GM18517 (cell line): ENCODE measurements around the gene ROBO4.
A peak's percentile ranks its signal among the peaks of the same experiment; 100 is the strongest.

Experiments used
- ATAC-seq: cut with Tn5 transposase; IDR thresholded peaks from one replicate; pipeline ENCODE4 v1.9.1; 2021; ENCODE audit warnings: mild to moderate bottlenecking, moderate library complexity; ENCODE audit not compliant: unreplicated experiment

ROBO4 gene

GRCh38 chr11:124897674-124898262, at the start of gene ROBO4:
TSS of gene ROBO4 (minus strand) at chr11:124897865. CDS start at chr11:124897795, 70 bp downstream.
- ATAC-seq: no peak

DNA sequence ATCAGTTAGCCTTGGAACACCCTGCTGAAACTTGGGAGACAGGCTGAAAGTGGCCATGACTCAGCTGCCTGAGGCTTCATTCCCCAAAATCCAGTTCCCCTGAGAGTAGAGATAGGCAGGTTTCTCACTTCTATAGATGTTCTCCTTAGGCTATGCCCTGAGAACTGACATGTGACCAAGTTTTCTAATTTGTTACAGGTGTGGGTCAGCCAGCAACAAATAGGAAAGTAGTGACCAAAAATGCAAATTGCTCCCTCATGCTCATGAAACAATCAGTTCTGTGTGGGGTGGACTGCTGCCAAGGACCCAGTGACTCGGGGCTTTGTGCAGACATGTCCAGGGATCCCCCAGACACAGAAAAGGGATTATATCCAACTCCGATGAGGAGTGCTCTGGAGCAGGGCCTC, 49.1 kb upstream of the ROBO4 start:
- ATAC-seq: no peak

DNA sequence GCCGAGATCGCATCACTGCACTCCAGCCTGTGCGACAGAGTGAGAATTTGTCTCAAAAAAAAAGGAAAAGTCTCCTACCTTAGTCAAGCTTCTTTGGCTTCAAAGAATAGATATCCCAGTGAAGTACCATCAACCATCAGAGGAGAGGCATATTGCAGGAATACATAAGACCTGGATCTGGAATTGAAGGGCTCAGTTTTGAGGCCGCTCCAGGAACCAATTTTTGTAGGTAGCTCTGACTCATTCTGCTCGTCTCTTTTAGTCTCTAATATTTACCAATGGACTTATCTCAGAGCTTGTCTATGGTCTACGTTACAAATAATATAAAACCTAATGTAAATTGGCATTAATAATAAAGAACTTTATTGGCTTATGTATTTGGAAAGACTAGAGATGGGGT, 48.2 kb upstream of the ROBO4 start:
- no peak for ATAC-seq

DNA sequence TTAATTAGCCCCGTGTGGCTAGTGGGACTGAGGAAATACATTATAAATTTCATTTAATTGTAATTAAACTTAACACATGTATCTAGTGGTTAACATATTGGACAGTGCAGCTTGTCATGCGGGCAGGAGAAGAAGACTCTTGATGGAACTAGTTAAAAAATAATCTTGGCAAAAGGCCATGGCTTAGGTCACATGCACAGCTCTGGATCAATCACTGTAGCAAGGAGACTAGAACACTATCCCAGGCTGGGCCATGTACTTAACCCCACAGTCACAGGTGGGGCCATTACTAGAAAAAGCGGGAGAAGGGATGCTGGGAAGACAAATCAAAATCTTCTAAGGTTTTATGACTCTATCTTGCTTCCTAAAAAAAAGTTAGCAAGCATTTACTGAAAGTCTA, 46.9 kb upstream of the ROBO4 start:
- no peak for ATAC-seq

DNA sequence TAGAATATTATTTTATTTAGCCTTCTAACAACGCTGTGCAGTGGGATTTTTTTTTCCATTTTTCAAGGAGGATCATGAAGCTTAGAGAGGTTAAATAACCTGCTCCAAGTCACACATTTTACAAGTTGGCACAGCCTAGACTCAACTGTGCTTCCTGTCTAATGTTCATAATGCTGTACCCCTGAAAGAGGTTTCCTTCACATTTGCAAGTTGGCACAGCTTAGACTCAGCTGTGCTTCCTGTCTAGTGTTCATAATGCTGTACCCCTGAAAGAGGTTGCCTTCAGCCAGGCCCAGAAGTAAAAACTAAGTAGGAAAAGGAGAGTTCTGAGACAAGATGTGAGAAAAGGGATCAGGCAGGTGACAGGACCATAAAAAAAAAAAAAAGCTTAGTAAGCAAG, 46.1 kb upstream of the ROBO4 start:
- ATAC-seq: no peak

- no peak for ATAC-seq
Observed at GRCh38 chr11:124943254-124943616, 45.6 kb upstream of the ROBO4 start.

DNA sequence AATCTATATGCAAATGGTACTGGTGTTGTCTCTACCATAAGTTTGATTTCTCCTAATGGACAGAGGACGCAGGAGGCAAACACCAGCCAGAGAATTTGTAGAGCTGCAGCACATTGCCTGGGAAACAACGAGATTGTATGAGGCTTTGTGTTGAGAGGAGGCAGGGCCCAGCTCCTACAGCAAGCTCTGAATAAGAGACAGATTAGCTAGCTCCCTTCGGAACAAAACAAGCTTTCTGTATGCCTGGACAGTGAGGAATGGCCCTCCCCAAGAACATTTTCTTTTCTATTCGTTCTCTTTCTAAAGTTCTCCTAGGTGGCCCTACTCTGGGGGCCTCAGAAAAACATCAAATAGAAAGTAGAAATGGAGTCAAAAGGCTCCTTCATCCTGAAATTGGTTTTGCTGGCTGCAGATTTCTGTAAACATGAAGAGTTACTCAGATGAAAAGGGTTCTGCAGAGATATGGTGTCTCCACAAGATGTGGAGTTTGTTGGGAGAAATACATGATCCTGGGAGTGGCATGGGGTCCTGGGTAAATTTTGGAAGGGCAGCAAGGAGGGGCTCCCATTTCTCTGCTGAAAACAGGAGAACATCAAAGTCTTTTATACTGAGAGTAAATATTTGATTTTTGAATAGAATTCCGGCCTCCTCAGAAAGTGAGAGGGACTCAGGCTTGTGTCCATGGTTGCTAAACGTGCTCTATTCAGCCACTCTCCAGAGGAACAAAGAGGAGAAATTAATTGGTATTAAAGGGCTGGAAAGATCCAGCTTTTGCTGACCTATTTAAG, 45.0 kb upstream of the ROBO4 start:
- ATAC-seq: no peak

GRCh38 chr11:124941703-124942102, 44.0 kb upstream of the ROBO4 start:
- ATAC-seq: no peak

DNA sequence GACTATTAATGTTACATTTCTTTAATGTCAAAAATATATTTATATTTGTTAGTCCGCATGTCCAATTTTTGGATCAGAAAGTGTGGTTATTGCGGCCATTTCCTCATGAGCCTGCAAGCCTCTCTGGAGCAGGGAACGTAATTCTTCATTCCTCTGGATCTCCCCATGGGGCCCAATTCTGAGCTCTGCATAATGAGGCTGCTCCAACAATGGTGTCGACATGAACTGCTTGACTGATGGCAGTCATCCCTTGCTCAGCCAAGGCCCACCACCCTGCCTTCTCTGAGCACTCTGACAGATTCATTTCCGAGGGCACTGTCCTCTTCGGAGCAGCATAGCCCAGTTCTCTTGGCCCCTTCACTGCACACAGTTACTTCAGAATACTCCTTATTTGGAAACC, 41.3 kb upstream of the ROBO4 start:
- no peak for ATAC-seq

DNA sequence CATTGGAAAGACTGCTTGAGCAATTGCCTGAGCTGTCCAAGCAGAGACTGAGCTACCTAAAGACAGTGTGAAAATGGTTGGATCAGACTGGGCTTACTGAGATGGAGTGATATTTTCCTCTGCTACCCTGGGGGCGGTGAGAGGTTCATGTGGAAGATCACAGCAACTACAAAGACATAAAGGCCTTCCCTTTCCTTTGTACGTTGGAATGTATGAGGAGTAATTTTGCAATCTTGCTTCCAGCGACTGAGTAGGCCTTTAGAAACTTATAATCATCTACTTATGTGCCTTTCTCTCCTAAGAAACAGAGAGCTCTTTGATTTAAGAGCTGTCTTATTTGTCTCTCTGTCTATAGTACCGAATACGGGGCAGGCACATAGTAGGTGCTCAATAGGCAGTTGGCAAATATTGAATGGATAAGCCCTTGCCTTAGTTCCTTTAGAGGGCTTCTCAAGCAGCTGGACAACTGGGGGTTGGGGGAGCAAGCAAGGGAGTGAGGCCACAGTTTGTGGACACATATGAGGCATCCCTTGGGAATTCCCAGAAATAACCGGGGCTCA, 40.6 kb upstream of the ROBO4 start:
- no peak for ATAC-seq

DNA sequence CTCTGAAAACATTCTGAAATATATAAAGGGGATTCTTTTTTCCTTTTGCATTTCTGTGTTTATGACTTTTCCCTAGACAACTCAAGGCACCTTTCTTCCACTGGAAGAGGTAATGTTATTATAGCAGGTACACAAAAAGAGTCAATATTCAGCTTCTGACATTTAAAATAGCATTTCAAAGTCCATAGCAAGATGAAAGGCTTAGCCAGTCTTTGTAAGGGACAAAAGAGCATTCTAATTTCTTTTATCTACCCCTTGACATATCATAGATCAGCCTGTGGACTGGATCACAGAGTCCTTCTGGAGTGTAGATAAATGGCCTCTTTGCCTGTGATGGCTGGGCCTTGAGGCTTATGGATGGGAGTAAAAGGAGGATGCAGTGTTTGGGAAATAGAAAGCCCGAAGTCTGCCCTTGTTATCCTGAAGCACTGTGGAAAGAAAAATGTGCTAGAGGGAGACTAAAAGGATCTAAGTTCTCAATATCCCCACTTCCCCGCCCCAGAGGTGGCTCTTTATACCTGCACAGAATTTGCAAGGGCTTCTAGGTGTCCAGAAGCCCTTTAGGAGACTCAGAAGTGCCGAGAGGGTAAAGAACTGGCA, 39.8 kb upstream of the ROBO4 start:
- ATAC-seq: no peak

- ATAC-seq: no peak
Observed at GRCh38 chr11:124935548-124936514, 38.2 kb upstream of the ROBO4 start, which contains the start of gene HEPACAM. TSS of gene HEPACAM (minus strand) at chr11:124936047. CDS start at chr11:124936006, 41 bp downstream.

DNA sequence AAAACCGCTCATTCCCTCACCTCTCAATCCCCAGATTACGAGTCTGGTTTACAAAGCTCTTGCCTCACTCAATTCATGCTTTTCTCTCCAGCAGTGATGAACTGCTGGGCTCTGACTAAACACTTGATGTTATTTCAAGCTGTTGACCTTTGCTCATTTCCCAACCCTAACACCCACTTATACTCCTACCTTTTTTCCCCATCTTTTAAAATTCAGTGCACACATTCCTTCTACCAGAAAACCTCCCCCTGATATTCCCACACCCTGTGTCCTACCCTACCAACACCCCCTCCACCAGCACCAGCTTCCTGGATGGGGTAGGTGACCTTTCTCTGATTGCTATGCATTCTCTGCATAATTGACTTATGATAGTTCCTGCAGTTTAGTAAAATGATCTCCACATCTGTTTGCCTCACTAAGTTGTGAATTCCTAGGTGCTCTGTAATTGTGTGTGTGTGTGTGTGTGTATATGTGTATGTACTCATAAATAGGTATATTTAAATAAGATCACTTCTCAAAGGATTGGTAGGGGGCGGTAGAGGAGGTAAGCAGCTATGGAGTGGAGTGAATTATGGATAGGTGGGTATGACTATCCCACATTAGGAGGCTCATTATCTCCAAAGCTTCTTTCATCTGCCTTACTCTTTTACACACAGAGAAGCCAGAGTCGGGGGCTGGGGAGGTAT, 37.3 kb upstream of the ROBO4 start:
- ATAC-seq: no peak

GRCh38 chr11:124930799-124931198, 33.1 kb upstream of the ROBO4 start:
- ATAC-seq: peak; percentile 96

DNA sequence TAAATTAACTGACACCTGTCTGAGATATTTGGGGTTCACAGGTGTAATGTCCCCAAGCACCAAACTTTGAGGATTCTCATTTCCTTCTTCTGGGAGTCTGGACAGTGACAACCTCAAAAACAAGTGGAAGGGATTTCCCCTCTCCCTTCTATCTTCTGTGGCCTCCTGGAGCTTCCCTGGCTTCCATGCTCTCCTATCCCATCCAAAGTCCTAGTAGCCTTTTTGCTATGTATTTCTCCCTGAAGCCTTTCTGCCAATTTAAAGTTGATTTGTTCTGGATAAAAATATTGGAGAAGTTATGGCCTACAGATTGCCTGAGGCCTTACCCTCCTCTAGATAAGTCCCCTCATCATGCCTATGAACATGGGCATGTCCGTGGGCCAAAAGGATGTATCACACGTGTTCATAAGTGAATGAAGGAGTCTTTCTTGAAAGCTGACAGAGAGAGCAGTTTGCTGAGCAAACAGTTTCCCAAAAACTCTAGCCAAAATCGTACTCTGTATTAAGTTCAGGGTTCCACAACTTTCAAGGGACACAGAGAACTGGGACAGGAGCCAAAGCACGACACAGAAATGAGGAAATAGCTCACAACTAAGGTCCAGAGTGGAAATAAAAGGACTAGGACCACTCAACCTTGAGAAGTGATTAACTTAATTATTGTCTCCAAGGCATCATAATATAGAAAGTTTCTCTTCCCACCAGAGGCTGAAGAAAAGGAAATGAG, 31.4 kb upstream of the ROBO4 start:
- no peak for ATAC-seq

DNA sequence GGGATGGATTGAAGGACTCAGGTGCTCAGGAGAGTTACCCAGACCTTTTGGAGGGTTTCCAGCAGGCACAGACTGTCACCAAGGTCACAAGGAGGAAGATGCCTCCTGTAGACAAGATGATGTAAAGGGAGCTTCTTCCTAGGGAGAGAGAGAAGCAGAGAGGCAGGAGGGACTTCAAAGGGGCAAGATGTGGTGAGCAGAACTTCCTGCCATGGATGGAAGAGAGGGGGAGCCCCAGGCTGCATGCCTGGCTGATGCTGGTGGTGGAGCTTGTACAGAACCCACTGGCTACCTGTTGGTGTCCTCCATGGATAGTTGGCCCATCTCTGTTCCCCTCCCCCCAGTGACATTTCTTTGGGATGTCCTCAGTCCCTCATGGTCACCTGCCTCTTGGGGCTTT, 25.6 kb upstream of the ROBO4 start:
- ATAC-seq: no peak

- ATAC-seq: no peak
Observed at GRCh38 chr11:124922831-124923230, 25.2 kb upstream of the ROBO4 start.

- ATAC-seq: peak; percentile 63
Observed at GRCh38 chr11:124920870-124921609, 23.4 kb upstream of the ROBO4 start.

GRCh38 chr11:124920356-124920755, 22.7 kb upstream of the ROBO4 start:
- no peak for ATAC-seq
